ENCODE results near the gene TNFRSF25. TPM values are rescaled to one million over a fixed set of nuclear protein-coding genes. Genes with fewer than 3 reads are reported as not detected.
A peak's percentile ranks its signal among the peaks of the same experiment; 100 is the strongest.

TNFRSF25 gene
- total and polyA plus RNA-seq, 2 donors from 2014 or later, result 7.6 to 13.8 TPM

DNA sequence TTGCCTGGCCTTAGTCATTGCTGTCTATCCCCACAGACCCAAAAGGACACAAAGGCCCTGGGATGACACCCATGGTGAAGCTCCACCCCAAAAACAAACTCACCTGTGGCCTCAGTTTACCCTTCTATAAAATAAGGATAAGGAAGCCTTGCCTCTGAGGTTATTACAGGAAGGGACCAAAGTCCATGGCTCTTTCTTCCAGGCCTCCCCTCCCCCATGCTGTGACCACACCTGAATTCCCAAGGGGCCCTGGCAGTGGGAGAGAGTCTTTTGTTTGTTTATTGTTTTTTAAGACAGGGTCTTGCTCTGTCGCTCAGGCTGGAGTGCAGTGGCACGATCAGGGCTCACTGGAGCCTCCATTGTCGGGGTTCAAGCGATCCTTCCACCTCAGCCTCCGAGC is 10.5 kb upstream of the TNFRSF25 start:
- Histone ChIP-seq H3K27ac (ENCODE audit: low read depth in 2 of 2, low read length in 2 of 2) (no peak overlapping the region), H3K4me3 (ENCODE audit: low read length in 3 of 3) (no peak overlapping the region), H3K36me3 (ENCODE audit: control insufficient read depth in 2 of 3, insufficient read depth in 3 of 3, low read length in 3 of 3) (no peaks in the 10 kb centered on the region), H3K4me1 (ENCODE audit: control insufficient read depth in 2 of 3, insufficient read depth in 2 of 3, low read depth in 1 of 3, low read length in 3 of 3) (no peaks in the 10 kb centered on the region), H3K27me3 (ENCODE audit: control insufficient read depth, insufficient read depth, low read length) (no peaks in the 10 kb centered on the region), H3K9ac (ENCODE audit: low read length in 3 of 3) (no peak overlapping the region), H3K9me3 (ENCODE audit: control insufficient read depth in 2 of 3, insufficient read depth in 1 of 3, low read length in 3 of 3) (no peaks in the 10 kb centered on the region)
- DNase-seq, result peak in 1 of 5 donors; percentile 51
- no peak for FAIRE-seq
- intact Hi-C loops (cut with DNase I), result no loop called here
- TF ChIP-seq, protein P1, sequence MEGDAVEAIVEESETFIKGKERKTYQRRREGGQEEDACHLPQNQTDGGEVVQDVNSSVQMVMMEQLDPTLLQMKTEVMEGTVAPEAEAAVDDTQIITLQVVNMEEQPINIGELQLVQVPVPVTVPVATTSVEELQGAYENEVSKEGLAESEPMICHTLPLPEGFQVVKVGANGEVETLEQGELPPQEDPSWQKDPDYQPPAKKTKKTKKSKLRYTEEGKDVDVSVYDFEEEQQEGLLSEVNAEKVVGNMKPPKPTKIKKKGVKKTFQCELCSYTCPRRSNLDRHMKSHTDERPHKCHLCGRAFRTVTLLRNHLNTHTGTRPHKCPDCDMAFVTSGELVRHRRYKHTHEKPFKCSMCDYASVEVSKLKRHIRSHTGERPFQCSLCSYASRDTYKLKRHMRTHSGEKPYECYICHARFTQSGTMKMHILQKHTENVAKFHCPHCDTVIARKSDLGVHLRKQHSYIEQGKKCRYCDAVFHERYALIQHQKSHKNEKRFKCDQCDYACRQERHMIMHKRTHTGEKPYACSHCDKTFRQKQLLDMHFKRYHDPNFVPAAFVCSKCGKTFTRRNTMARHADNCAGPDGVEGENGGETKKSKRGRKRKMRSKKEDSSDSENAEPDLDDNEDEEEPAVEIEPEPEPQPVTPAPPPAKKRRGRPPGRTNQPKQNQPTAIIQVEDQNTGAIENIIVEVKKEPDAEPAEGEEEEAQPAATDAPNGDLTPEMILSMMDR (IDR thresholded peaks at IDR 0.05; ENCODE audit: borderline replicate concordance, extremely low read depth, insufficient read depth), result no peak

DNA sequence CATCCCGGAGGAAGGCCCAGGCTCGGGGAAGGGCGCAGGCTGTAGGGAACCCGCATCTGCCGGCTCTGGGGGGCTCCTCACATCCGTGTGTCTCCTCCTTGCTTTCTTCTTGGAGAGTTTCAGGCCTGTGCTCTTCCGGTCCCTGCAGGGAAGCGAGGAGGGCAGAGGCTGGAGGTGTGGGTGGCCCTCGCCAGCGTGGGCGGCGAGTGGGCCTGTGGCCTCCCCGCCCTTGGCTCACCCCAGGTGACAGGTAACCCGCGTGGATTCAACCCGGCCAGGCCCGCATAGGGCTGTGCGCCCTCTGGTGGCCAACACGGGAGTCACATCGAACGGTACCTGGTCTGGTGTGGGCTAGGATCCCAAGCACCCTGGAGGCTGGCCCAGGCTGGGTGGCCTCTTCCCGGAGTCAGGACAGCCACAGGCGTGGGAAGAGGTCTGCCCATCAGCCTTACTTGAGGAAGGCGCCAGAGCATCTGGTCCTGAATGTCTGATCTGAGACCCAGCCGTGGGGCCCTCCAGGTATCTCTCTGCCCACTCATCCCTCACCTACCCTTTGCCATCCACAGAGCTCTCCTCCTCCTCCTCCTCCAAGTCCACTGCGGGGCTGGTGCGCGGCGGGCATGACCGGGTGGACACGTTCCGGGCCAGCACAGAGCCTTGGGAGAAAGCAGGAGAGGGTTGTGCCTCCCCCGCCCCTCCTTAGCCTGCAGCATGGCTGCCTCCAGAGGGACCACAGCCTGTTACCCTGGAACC is 9.6 kb upstream of the TNFRSF25 start:
- Histone ChIP-seq H3K4me1 (ENCODE audit: control insufficient read depth in 2 of 3, insufficient read depth in 2 of 3, low read depth in 1 of 3, low read length in 3 of 3) (no peaks in the 10 kb centered on the region), H3K9me3 (ENCODE audit: control insufficient read depth in 2 of 3, insufficient read depth in 1 of 3, low read length in 3 of 3) (no peaks in the 10 kb centered on the region), H3K9ac (ENCODE audit: low read length in 3 of 3) (no peak overlapping the region), H3K27me3 (ENCODE audit: control insufficient read depth, insufficient read depth, low read length) (no peaks in the 10 kb centered on the region), H3K36me3 (ENCODE audit: control insufficient read depth in 2 of 3, insufficient read depth in 3 of 3, low read length in 3 of 3) (no peaks in the 10 kb centered on the region), H3K4me3 (ENCODE audit: low read length in 3 of 3) (no peak overlapping the region), H3K27ac (ENCODE audit: low read depth in 2 of 2, low read length in 2 of 2) (no peak overlapping the region)
- FAIRE-seq (no peak), DNase-seq (peak in 3 of 5 donors; percentile 59 to 86 (median 65))
- intact Hi-C loops (cut with DNase I), result no loop called here
- TF ChIP-seq, protein P1 (IDR thresholded peaks at IDR 0.05; ENCODE audit: borderline replicate concordance, extremely low read depth, insufficient read depth), result peak; percentile 87

DNA sequence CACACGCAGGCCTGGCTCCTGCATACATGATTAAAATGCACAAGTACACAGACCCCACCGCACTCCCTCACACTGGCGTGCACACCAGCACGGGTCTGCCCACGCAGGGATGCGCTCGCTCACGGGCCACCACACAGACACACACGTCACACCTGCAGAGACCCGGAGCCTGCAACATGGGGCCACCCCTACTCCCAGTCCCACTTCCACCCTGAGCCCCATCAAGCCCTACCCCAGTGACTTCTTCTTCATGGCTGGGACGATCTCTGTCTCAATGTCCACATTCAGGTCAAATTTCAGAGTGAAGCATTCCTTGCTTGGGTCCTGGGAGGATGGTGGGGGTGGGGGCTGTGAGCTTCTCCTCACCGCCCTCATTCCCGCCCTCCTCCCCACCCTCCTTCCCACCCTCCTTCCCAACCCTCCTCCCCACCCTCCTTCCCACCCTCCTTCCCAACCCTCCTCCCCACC is 8.9 kb upstream of the TNFRSF25 start:
- Histone ChIP-seq H3K9me3 (ENCODE audit: control insufficient read depth in 2 of 3, insufficient read depth in 1 of 3, low read length in 3 of 3) (no peaks in the 10 kb centered on the region), H3K9ac (ENCODE audit: low read length in 3 of 3) (no peak overlapping the region), H3K36me3 (ENCODE audit: control insufficient read depth in 2 of 3, insufficient read depth in 3 of 3, low read length in 3 of 3) (no peaks in the 10 kb centered on the region), H3K4me1 (ENCODE audit: control insufficient read depth in 2 of 3, insufficient read depth in 2 of 3, low read depth in 1 of 3, low read length in 3 of 3) (no peaks in the 10 kb centered on the region), H3K4me3 (ENCODE audit: low read length in 3 of 3) (no peak overlapping the region), H3K27me3 (ENCODE audit: control insufficient read depth, insufficient read depth, low read length) (no peaks in the 10 kb centered on the region), H3K27ac (ENCODE audit: low read depth in 2 of 2, low read length in 2 of 2) (no peak overlapping the region)
- TF ChIP-seq, protein P1 (IDR thresholded peaks at IDR 0.05; ENCODE audit: borderline replicate concordance, extremely low read depth, insufficient read depth), result no peak
- DNase-seq (peak in 2 of 5 donors; percentile 62 to 67), FAIRE-seq (no peak)
- intact Hi-C loops (cut with DNase I), result no loop called here
